ENCODE results near the gene MAT2B. TPM values are rescaled to one million over a fixed set of nuclear protein-coding genes. Genes with fewer than 3 reads are reported as not detected.

The MAT2B gene
- total and polyA plus RNA-seq, 2 donors (not counting 1 experiment from before 2014, with no cell fraction given) = 33.9 to 123 TPM

DNA sequence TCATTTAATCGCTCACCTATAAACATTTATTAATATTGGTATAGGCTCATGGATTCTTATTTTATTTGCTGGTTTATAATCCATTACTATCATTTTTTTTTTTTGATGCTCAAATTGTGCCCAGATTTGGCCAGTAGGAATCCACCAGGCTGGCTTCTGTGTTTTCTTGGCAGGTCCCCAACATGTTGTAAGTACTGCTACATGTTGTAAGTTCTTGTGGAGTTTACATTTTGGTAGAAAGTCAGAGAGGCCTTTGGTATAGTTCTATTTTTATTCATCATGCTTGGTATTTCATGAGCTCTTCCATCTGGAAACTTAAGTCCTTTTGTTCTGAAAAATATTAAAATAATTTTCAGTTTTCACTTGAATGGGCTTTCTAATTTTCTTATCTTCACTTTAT is 47.1 kb downstream of the MAT2B start:
- TF ChIP-seq EZH2 (IDR thresholded peaks at IDR 0.05; ENCODE audit: borderline replicate concordance, insufficient read depth, low read depth, low read length, poor library complexity, severe bottlenecking) = no peak
- TF ChIP-seq CTCF (IDR thresholded peaks at IDR 0.05) = no peak
- Mint-ChIP-seq H3K9me3 (ENCODE audit: insufficient read depth) (no peaks in the 10 kb centered on the region), H3K27ac (no peak overlapping the region), H3K27me3 (peaks cover 32% of the 10 kb centered on the region), H3K4me1 (no peaks in the 10 kb centered on the region), H3K4me3 (no peak overlapping the region)
- intact Hi-C loops (cut with micrococcal nuclease) = no loop called here
- Histone ChIP-seq H3K4me1 (ENCODE audit: control insufficient read depth in 2 of 2, insufficient read depth in 2 of 2, low read length in 2 of 2) (no peaks in the 10 kb centered on the region), H2AFZ (ENCODE audit: insufficient read depth, low read depth, low read length, poor library complexity, severe bottlenecking) (no peak overlapping the region), H3K79me2 (ENCODE audit: control insufficient read depth, insufficient read depth, low read length) (no peaks in the 10 kb centered on the region), H3K4me3 (ENCODE audit: control extremely low read depth in 1 of 5, extremely low read depth in 1 of 5, insufficient read depth in 1 of 5, low read depth in 2 of 5, low read length in 4 of 5) (no peak overlapping the region), H3K9me3 (ENCODE audit: control extremely low read depth in 1 of 3, control insufficient read depth in 2 of 3, insufficient read depth in 1 of 3, low read length in 2 of 3) (no peaks in the 10 kb centered on the region), H3K27ac (ENCODE audit: low read length in 2 of 2) (no peak overlapping the region), H3K9ac (ENCODE audit: low read length) (no peak overlapping the region), H3K36me3 (replicated peaks in 1 of 2; ENCODE audit: control extremely low read depth in 1 of 2, control insufficient read depth in 1 of 2, extremely low read depth in 1 of 2, insufficient read depth in 2 of 2, low read length in 1 of 2) (no peaks in the 10 kb centered on the region), H4K20me1 (ENCODE audit: control insufficient read depth, insufficient read depth, low read length, poor library complexity, severe bottlenecking) (no peaks in the 10 kb centered on the region), H3K27me3 (replicated peaks in 1 of 4; ENCODE audit: control extremely low read depth in 1 of 4, control insufficient read depth in 3 of 4, insufficient read depth in 4 of 4, low read length in 3 of 4) (peaks cover 0 to 2% (median 0%) of the 10 kb centered on the region in 4 experiments), H3K4me2 (replicated peaks; ENCODE audit: low read depth, low read length, poor library complexity, severe bottlenecking) (no peak overlapping the region)
- ATAC-seq (ENCODE audit: low read depth) = no peak
- no CpG with 5 or more reads among the region's 1 CpG for WGBS (ENCODE audit: insufficient coverage)
- ChIA-PET CTCF (interaction anchor here (1.0 kb wide), 1 partner anchor 12 kb away, joined by 4 read pairs; no protein-coding TSS in a partner anchor), POLR2A (no interaction called here)
- DNase-seq = no peak

DNA sequence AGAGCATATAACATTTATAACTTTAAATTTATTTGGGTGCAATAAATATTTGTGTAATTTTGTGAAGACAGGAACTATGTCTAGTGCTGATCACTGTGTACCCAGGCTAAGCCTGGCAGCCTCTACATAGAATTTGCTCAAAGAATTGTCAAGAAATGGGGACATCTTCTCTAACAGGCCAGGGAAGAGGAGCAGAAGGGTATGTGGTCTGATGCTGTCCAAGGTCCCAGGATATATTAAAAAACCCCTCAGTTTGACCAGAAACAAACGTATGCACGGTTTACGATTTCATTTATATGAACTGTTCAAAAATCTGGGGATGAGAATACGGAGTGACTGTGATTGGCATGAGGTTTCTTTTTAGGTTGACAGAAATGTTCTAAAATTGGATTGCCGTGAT is 55.9 kb downstream of the MAT2B start:
- H3K27me3 Mint-ChIP-seq = peaks cover 47% of the 10 kb centered on the region
- Histone ChIP-seq H4K20me1 (ENCODE audit: control insufficient read depth, insufficient read depth, low read length, poor library complexity, severe bottlenecking) (no peaks in the 10 kb centered on the region), H3K27me3 (replicated peaks in 1 of 4; ENCODE audit: control extremely low read depth in 1 of 4, control insufficient read depth in 3 of 4, insufficient read depth in 4 of 4, low read length in 3 of 4) (peaks cover 0 to 18% (median 16%) of the 10 kb centered on the region in 4 experiments), H3K36me3 (replicated peaks in 1 of 2; ENCODE audit: control extremely low read depth in 1 of 2, control insufficient read depth in 1 of 2, extremely low read depth in 1 of 2, insufficient read depth in 2 of 2, low read length in 1 of 2) (no peaks in the 10 kb centered on the region), H3K79me2 (ENCODE audit: control insufficient read depth, insufficient read depth, low read length) (no peaks in the 10 kb centered on the region), H2AFZ (ENCODE audit: insufficient read depth, low read depth, low read length, poor library complexity, severe bottlenecking) (no peak overlapping the region), H3K9me3 (ENCODE audit: control extremely low read depth in 1 of 3, control insufficient read depth in 2 of 3, insufficient read depth in 1 of 3, low read length in 2 of 3) (peaks cover 0 to 8% (median 0%) of the 10 kb centered on the region in 3 donors), H3K4me3 (ENCODE audit: control extremely low read depth in 1 of 5, extremely low read depth in 1 of 5, insufficient read depth in 1 of 5, low read depth in 2 of 5, low read length in 4 of 5) (no peak overlapping the region), H3K27ac (ENCODE audit: low read length in 2 of 2) (no peak overlapping the region), H3K9ac (ENCODE audit: low read length) (no peak overlapping the region), H3K4me2 (replicated peaks; ENCODE audit: low read depth, low read length, poor library complexity, severe bottlenecking) (no peak overlapping the region), H3K4me1 (ENCODE audit: control insufficient read depth in 2 of 2, insufficient read depth in 2 of 2, low read length in 2 of 2) (peaks cover 12 to 14% of the 10 kb centered on the region in 2 donors)
- H3K4me1 Mint-ChIP-seq = peaks cover 14% of the 10 kb centered on the region
- intact Hi-C loops (cut with micrococcal nuclease) = no loop called here
- TF ChIP-seq EZH2 (IDR thresholded peaks at IDR 0.05; ENCODE audit: borderline replicate concordance, insufficient read depth, low read depth, low read length, poor library complexity, severe bottlenecking) (no peak), CTCF (IDR thresholded peaks at IDR 0.05) (no peak)
- H3K4me3 Mint-ChIP-seq = no peak overlapping the region
- POLR2A ChIA-PET = no interaction called here
- H3K27ac Mint-ChIP-seq = no peak overlapping the region
- ATAC-seq (ENCODE audit: low read depth) (no peak), DNase-seq (no peak)
- no peaks in the 10 kb centered on the region for H3K9me3 Mint-ChIP-seq (ENCODE audit: insufficient read depth)
- WGBS (ENCODE audit: insufficient coverage) = no CpG with 5 or more reads among the region's 5 CpGs
- CTCF ChIA-PET = interaction anchor here (0.7 to 11.1 kb wide), 4 partner anchors 9 to 941 kb away, joined by 3 to 147 read pairs (median 16); no protein-coding TSS in a partner anchor

Data from B cell (primary cell).